Coronary artery (tissue), 2 donors: ENCODE measurements around the gene FAM83C.

Experiments
- DNase-seq: peaks from one replicate; pipeline ENCODE4 v3.0.0-alpha.2; 2017; ENCODE audit warnings: low spot score
- H3K27ac ChIP-seq, 2 donors: fragments of 200-600 bp; sonication (generic); one replicate each; pipeline ENCODE4 v1.5.1; 2016 to 2019
- H3K4me3 ChIP-seq: fragments of 200-600 bp; sonication (generic); 2 replicates; pipeline ENCODE4 v1.5.1; 2016; ENCODE audit warnings: mild to moderate bottlenecking, moderate library complexity
- TF ChIP-seq, protein P1 (sequence below): fragments of 200-600 bp; sonication (generic); IDR thresholded peaks from one replicate; pipeline ENCODE4 v1.5.1; 2019; ENCODE audit warnings: antibody characterized with exemption

Gene FAM83C

DNA sequence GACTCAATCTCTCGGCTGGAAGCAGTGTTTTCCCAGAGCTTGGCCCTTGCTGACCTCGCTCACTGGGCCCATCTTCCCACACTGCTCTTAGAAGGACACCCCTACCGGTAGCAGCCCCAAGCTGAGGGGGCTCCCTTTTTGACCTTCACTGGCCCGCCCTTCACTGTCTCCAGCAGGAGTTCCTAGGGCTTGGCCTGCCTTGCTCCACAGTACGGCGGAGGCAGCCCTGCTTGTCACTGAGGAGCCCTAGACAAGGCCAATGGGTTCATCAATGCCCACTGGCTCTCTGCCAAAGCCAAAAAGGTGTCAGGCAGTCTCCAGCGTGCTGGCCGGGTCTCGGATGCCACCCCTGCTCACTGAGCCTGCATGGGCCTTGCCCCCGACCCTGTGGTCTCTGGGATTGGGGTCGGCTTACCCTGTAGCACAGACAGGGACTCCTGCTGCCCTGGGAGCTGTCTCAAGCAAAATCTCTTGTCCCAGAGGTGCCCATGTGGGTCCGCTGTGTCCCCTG, 16.4 kb downstream of the FAM83C start:
- H3K27ac ChIP-seq, result peak overlapping the region in 1 of 2 donors; percentile 95
- H3K4me3 ChIP-seq, result no peak overlapping the region
- TF ChIP-seq, protein P1, sequence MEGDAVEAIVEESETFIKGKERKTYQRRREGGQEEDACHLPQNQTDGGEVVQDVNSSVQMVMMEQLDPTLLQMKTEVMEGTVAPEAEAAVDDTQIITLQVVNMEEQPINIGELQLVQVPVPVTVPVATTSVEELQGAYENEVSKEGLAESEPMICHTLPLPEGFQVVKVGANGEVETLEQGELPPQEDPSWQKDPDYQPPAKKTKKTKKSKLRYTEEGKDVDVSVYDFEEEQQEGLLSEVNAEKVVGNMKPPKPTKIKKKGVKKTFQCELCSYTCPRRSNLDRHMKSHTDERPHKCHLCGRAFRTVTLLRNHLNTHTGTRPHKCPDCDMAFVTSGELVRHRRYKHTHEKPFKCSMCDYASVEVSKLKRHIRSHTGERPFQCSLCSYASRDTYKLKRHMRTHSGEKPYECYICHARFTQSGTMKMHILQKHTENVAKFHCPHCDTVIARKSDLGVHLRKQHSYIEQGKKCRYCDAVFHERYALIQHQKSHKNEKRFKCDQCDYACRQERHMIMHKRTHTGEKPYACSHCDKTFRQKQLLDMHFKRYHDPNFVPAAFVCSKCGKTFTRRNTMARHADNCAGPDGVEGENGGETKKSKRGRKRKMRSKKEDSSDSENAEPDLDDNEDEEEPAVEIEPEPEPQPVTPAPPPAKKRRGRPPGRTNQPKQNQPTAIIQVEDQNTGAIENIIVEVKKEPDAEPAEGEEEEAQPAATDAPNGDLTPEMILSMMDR, result no peak
- DNase-seq, result no peak

DNA sequence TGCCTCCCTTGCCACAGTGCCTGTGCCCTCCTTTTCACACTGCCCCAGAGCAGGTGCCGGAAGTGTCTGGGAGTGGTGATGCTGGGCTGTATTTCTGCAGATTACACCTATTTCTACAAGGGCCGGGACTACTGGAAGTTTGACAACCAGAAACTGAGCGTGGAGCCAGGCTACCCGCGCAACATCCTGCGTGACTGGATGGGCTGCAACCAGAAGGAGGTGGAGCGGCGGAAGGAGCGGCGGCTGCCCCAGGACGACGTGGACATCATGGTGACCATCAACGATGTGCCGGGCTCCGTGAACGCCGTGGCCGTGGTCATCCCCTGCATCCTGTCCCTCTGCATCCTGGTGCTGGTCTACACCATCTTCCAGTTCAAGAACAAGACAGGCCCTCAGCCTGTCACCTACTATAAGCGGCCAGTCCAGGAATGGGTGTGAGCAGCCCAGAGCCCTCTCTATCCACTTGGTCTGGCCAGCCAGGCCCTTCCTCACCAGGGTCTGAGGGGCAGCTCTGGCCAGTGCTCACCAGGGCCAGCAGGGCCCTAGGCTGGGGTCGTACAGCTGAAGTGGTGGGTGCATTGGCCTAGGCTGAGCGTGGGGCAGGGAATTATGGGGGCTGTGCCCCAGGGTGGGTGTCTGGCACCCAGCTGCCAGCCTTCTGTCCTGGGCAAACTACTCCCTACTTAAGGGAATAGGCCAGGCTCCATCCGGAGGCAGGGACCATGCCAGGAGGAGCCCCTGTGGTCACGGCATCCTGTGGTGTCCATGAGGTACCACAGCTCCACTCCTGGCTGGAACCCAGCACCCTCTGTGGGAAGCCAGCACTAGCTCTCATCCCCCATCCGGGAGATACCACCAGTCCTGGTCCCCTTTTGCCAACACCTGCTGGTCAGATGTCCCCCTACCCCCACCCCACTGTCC, 17.8 kb downstream of the FAM83C start:
- H3K27ac ChIP-seq, result no peak overlapping the region

GRCh38 chr20:35273449-35274171, 18.6 kb downstream of the FAM83C start:
- Histone ChIP-seq H3K4me3 (no peak overlapping the region), H3K27ac (no peak overlapping the region)
- TF ChIP-seq, protein P1, result no peak
- DNase-seq, result no peak

More for the DNA sequence above, 17.8 kb downstream of the FAM83C start:
- no peak for DNase-seq
- TF ChIP-seq, protein P1, result no peak
- no peak overlapping the region for H3K4me3 ChIP-seq

GRCh38 chr20:35271904-35272303, 20.3 kb downstream of the FAM83C start:
- H3K27ac ChIP-seq, result no peak overlapping the region
- DNase-seq, result no peak
- H3K4me3 ChIP-seq, result no peak overlapping the region
- TF ChIP-seq, protein P1, result no peak

GRCh38 chr20:35271073-35271882, 20.9 kb downstream of the FAM83C start:
- TF ChIP-seq, protein P1, result no peak
- DNase-seq, result no peak
- Histone ChIP-seq H3K4me3 (no peak overlapping the region), H3K27ac (no peak overlapping the region)

- no peak overlapping the region for H3K4me3 ChIP-seq
- TF ChIP-seq, protein P1, result no peak
- no peak for DNase-seq
- H3K27ac ChIP-seq, result no peak overlapping the region
Measured at GRCh38 chr20:35270021-35270902, 22.0 kb downstream of the FAM83C start.
